Measurements from ENCODE around the gene GAB2.

The GAB2 gene

GRCh38 chr11:78429660-78430059, 12.0 kb upstream of the GAB2 start:
- Mint-ChIP-seq H3K27me3 (ENCODE audit: low read depth) (no peaks in the 10 kb centered on the region), H3K4me3 (no peak overlapping the region), H3K4me1 (peaks cover 10% of the 10 kb centered on the region), H3K9me3 (no peaks in the 10 kb centered on the region), H3K27ac (no peak overlapping the region), H3K36me3 (ENCODE audit: low read depth) (peaks cover 3% of the 10 kb centered on the region)
- TF ChIP-seq CTCF (IDR thresholded peaks at IDR 0.05; ENCODE audit: unreplicated experiment in 3 of 3): no peak

- no peak overlapping the region for H3K27ac Mint-ChIP-seq
- no peaks in the 10 kb centered on the region for H3K27me3 Mint-ChIP-seq (ENCODE audit: low read depth)
- peaks cover 15% of the 10 kb centered on the region for H3K4me1 Mint-ChIP-seq
- H3K4me3 Mint-ChIP-seq: no peak overlapping the region
- H3K9me3 Mint-ChIP-seq: no peaks in the 10 kb centered on the region
- H3K36me3 Mint-ChIP-seq (ENCODE audit: low read depth): peaks cover 3% of the 10 kb centered on the region
- no peak for TF ChIP-seq CTCF (IDR thresholded peaks at IDR 0.05; ENCODE audit: unreplicated experiment in 3 of 3)
Measured at GRCh38 chr11:78429209-78429608, 11.6 kb upstream of the GAB2 start.

GRCh38 chr11:78428773-78429172, 11.2 kb upstream of the GAB2 start:
- Mint-ChIP-seq H3K9me3 (no peaks in the 10 kb centered on the region), H3K27me3 (ENCODE audit: low read depth) (no peaks in the 10 kb centered on the region), H3K4me3 (no peak overlapping the region), H3K27ac (peak overlapping the region in 1 of 3 experiments; percentile 0), H3K36me3 (ENCODE audit: low read depth) (peaks cover 3% of the 10 kb centered on the region), H3K4me1 (peaks cover 17% of the 10 kb centered on the region)
- TF ChIP-seq CTCF (IDR thresholded peaks at IDR 0.05; ENCODE audit: unreplicated experiment in 3 of 3): no peak

GRCh38 chr11:78428266-78428636, 10.6 kb upstream of the GAB2 start:
- H3K27me3 Mint-ChIP-seq (ENCODE audit: low read depth): no peaks in the 10 kb centered on the region
- peaks cover 17% of the 10 kb centered on the region for H3K4me1 Mint-ChIP-seq
- H3K4me3 Mint-ChIP-seq: no peak overlapping the region
- TF ChIP-seq CTCF (IDR thresholded peaks at IDR 0.05; ENCODE audit: unreplicated experiment in 3 of 3): no peak
- H3K36me3 Mint-ChIP-seq (ENCODE audit: low read depth): peaks cover 3% of the 10 kb centered on the region
- no peaks in the 10 kb centered on the region for H3K9me3 Mint-ChIP-seq
- H3K27ac Mint-ChIP-seq: peak overlapping the region in 2 of 3 experiments; percentile 0 to 25

- H3K9me3 Mint-ChIP-seq: no peaks in the 10 kb centered on the region
- H3K4me1 Mint-ChIP-seq: peaks cover 17% of the 10 kb centered on the region
- no peak overlapping the region for H3K4me3 Mint-ChIP-seq
- peaks cover 3% of the 10 kb centered on the region for H3K36me3 Mint-ChIP-seq (ENCODE audit: low read depth)
- H3K27me3 Mint-ChIP-seq (ENCODE audit: low read depth): no peaks in the 10 kb centered on the region
- no peak for TF ChIP-seq CTCF (IDR thresholded peaks at IDR 0.05; ENCODE audit: unreplicated experiment in 3 of 3)
- peak overlapping the region in 2 of 3 experiments; percentile 0 to 31 for H3K27ac Mint-ChIP-seq
Measured at GRCh38 chr11:78427615-78428265, 10.1 kb upstream of the GAB2 start.

GRCh38 chr11:78426845-78427244, 9.2 kb upstream of the GAB2 start:
- no peak overlapping the region for H3K4me3 Mint-ChIP-seq
- no peaks in the 10 kb centered on the region for H3K27me3 Mint-ChIP-seq (ENCODE audit: low read depth)
- no peak for TF ChIP-seq CTCF (IDR thresholded peaks at IDR 0.05; ENCODE audit: unreplicated experiment in 3 of 3)
- peaks cover 20% of the 10 kb centered on the region for H3K4me1 Mint-ChIP-seq
- no peaks in the 10 kb centered on the region for H3K9me3 Mint-ChIP-seq
- H3K27ac Mint-ChIP-seq: no peak overlapping the region
- H3K36me3 Mint-ChIP-seq (ENCODE audit: low read depth): peaks cover 3% of the 10 kb centered on the region

Measured in nephron (organoid).